NCI-H446 (cell line): ENCODE data around the gene RTN4RL1.

ENCODE experiments used
- DNase-seq, 2 experiments: peaks; one replicate each; lab custom pipeline; 2025; lab: John Stamatoyannopoulos, UW

Gene RTN4RL1

DNA sequence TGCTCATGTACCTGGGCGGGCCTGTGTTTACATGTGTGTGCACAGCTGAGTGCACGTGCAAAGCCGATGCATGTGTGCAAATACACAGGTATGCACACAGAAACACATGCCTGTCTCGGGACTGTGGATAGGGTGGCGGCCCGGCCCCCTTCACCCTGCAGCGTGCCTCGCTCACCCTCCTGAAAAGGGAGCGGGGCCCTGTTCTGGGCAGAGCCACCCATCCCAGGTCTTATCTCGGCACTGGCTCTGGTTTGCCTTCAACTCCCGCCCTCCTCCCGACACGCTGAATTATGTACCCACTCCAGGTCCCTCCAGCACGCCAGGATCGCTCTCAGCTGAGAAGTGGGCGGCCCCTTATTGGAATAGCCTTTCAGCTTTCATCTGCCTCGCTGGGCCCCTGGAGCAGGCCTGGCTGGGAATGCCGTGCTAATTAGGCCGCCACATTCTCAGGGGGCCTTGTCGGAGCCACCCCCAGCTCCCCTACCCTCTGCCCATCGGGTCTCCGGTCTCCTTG, 77.8 kb downstream of the RTN4RL1 start:
- DNase-seq: no peak

DNA sequence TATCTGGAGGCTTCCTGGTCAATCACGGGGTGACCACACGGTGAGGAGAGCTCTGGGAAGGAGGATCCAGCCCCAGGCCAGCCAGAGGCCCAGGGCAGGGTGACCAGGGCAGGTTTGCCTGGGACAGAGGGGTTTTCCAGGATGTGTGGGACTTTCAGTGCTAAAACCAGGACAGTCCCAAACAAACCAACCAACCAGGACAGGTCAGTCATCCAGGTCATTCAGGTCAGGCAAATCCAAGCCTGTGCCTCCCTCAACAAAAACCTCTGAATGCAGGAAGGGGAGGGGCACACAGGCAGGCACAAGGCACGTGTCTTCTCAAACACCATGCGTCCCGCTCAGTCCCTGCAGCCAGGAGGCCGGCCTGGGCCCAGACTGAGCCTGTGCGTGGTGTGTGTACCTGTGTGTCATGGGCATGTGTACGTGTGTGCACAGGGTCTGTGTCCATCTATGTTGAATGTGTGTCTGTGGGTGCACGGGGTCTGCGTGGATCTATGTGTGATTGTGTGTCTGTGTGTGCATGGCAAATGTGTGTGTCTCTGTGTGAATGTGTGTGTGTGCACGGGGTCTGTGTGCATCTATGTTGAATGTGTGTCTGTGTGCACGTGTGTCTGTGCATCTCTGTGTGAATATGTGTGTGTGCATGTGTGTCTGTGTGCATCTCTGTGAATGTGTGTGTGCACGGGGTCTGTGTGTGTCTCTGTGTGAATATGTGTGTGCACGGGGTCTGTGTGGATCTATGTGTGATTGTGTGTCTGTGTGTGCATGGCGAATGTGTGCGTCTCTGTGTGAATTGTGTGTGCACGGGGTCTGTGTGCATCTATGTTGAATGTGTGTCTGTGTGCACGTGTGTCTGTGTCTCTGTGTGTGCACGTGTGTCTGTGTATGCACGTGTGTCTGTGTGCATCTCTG, 78.9 kb downstream of the RTN4RL1 start:
- no peak for DNase-seq

GRCh38 chr17:1945621-1946020, 79.5 kb downstream of the RTN4RL1 start:
- DNase-seq: no peak

GRCh38 chr17:1943436-1943831, 81.7 kb downstream of the RTN4RL1 start:
- no peak for DNase-seq

DNA sequence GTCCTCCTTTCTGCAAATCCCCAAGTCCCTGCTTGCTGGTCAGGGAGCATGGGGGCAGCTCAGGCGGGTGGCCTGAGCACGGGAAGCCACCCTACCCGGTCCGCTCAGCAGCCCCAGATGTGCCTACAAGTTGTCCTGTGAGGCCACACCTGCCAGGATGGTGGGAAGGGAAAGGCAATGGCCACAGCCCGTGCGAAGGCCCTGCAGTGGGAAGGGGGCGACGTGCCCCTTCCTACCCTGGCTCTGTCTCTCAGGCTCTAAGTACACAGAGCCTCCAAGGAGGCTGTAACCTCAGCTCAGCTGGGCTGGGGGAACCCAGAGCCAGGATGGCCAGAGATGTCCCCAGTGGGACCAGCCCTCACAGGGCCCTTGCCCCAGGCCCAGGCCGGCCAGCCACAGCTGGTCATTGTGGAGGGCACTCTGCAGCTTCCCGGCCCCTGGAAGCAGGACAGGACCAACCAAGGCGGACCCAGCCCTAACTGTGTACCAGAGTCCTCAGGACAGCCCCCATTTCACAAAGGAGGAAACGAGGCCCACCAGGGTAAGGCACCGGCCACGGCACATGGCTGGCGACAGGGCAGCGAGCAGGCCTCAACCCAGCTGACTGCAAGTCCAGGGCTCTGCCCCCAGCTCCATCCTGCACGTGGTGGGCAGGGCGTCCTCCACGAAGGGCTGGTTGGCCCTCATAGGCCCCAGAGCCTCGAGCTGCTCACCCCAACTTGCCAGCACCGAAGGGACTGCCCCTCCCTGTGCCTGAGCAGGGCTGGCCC, 82.3 kb downstream of the RTN4RL1 start:
- DNase-seq: no peak

GRCh38 chr17:1942066-1942365, 83.1 kb downstream of the RTN4RL1 start:
- no peak for DNase-seq

DNA sequence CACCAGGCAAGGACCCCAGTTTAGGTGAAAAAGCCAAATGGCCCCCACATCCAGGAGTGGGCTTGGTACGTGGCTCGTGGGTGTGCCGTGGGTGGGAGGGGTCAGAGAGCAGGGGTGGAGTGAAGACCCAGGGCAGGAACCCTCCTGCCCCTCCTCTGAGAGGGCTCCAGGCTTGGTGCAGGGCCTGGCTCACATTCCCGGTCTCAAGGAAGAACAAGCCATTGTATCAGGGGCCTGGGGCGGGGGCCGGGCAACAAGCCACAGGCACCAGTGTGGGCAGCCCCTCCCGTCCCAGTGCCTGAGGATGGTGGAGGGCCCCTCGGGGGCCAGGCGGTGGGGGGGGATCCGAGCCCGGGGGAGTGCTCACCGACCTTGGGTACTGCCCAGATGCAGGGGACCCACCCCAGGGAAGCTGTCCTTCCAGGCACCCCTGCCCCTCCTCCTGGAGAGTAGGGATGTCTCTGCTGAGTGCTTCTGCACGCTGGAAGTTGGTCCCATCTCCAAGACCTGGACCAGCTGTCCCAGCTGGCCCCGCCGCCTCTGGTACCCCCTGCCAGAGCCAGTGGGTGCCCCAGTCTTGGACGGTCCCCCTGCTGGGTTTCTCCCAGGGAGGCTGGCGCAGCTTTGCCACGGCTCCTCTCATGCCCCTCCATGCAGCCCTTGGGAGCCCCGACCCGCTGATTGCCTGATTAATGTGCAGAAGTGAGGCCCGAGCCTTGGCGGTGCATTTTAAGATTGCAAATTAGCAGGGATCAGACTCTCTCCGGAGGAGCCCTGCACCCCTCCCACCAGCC, 83.7 kb downstream of the RTN4RL1 start:
- no peak for DNase-seq

- DNase-seq: no peak
These were observed 84.3 kb downstream of the RTN4RL1 start for GRCh38 chr17:1940810-1941185.

- DNase-seq: no peak
These were observed 84.9 kb downstream of the RTN4RL1 start for GRCh38 chr17:1939981-1940809.

DNA sequence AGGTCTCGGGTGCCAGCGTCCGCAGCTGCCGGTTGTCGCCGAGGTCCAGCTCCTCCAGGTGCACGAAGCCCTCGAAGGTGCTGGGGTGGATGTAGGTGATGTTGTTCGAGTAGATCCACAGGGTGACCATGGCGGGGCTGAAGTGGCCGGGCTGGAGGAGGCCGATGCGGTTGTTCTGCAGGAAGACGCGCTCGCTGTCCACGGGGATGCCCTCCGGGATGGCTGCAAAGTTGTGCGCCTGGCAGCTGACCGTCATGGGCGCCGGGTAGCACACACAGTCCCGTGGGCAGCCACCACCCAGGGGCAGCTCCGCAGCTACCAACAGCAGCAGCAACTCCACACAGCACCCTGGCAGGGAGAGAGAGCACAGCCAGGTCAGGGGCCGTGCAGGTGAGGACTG, 87.7 kb downstream of the RTN4RL1 start:
- no peak for DNase-seq

DNA sequence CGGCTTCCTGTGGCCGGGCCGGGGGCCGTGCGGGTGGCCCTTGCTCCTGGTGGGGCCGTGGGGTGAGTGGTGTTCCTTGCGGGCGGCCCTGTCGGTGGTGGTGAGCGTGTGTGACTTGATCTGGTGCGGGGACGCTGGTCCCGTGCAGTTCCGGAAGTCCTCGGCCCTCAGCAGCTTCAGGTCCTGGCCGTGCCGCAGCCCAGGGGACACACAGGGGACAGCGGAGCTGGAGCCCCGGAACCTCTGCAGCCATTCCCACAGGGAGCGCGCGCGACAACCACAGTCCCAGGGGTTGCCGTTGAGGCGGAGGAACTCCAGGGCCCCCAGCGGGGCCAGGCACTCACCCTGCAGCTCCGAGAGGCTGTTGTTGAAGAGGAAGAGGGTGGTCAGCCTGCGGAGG, 88.4 kb downstream of the RTN4RL1 start:
- DNase-seq: no peak

DNA sequence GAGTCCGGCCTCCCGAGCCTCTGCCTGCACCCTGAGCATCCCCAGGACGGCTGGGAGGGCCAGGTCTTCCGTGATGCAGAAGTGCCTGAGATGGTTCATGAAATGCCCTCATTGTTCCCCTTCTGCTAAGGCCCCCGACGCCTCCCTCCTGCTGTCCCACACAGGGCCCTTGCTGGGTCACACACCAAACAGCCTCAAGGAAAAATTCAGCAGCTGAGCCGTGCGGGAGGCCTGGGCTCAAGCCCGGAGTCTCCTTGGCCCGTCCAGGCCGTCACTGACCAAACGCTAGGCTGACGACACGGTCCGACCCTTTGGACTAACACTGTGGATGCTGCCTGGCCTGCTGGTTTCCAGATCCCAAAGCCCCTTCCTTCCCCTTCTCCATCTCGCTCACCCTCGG, 90.2 kb downstream of the RTN4RL1 start:
- no peak for DNase-seq

DNA sequence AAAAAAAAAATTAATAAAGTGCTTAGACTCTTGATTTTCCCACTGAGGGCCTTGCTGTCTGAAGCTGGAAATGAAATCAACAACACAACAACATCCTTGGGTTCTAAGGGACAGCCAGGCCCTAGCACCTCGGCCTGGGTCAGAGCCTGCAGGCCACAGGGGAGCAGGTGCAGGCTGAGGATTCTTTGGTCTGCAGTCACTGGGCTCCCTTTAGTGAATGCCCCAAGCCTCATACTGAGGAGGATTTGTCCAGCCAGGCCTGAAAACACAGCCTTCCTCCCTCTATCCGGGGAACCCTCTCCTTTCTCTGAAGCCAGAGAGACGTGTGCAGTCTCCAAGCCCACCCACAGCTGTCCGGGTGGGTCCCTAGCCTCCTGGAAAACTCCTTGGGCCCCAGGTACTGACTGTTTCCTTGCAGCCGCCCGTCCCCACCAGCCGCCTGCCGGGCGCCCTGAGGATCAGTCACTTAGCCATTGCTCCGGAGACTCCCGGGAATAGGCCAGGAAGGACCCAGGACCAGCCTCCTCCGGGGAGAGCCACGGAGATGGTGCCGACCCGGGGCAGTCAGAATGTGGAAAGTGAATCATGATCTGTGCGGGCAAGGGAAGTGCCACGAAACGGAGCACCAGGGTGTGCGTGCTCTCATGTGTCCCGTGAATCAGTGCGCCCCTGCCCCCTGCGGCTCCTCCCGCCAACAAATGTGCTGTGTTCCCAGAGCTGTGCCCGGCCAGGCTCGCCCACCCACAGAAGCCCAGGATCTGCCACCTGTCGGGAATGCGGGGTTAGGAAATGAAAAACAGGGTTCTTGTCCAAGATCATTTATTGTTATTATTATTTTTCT, 91.0 kb downstream of the RTN4RL1 start:
- DNase-seq: no peak

- peak in 1 of 2 experiments; percentile 78 for DNase-seq
These were observed 93.1 kb downstream of the RTN4RL1 start for GRCh38 chr17:1931844-1932579.

GRCh38 chr17:1930337-1930645, 94.8 kb downstream of the RTN4RL1 start:
- DNase-seq: no peak

- DNase-seq: peak; percentile 15 to 45
These were observed 96.2 kb downstream of the RTN4RL1 start for GRCh38 chr17:1928976-1929375.

GRCh38 chr17:1920948-1921351, 104.2 kb downstream of the RTN4RL1 start:
- no peak for DNase-seq

DNA sequence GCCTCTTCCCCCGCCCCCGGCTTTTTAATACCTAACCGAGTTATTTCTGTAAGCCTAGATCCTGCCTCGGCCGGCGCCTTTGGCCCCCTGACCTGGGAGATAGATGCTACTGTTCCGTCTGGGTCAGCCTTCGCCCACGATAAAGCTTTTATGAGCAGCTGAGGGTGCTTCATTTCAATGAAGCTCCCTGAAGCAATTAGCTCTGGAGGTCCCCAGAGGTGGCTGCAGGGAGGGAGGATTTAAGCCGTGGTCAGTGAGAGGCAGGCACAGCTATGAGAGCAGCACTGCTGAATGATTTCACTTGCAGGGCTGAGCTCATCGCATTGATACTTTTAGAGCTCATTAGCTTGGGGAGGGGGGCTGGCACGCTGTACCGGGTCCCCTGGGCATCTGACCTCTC, 105.9 kb downstream of the RTN4RL1 start:
- no peak for DNase-seq

DNA sequence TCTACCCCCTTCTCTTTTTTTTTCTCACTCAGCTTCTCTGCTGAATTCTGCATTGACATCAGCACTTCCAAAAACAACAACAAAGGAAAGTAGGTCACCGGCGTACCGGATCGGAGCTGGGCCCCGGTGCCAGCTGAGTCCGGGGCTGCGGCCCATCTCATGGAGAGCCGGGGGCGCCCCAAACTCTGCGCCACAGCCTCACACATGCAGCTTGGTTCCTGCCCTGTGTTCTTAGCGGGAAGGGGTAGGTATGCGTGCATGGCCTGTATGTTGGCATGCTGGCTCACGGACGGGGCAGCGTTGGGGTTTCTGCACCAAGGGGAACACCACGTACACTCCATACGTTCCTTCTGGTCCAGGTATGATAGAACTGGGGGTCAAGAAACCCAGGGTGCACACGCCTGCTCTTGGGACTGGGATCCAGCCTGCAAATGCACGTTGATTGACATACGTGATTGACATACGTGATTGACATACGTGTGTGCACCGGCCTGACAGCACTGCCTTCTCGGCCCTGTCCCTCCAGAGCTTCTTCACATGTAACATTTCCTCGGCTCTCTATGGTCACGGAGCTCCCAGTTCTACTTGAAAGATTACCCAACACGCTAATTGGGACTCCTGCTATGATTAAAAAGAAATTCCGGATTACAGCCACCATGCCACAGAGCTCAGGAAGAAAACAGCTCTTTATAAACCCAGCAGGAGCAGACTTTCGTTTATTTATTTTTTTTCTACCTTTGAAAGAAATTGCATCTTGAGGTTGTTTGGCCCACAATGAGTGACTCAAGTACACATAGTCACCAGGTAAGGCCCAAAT, 106.6 kb downstream of the RTN4RL1 start:
- no peak for DNase-seq
